ENCODE measurements around the gene AADACL3. TPM values are rescaled to one million over a fixed set of nuclear protein-coding genes. Genes with fewer than 3 reads are reported as not detected.

AADACL3 gene
- total and polyA plus RNA-seq, 2 of the 8 experiments (the other 6 are each of a cell fraction or from before 2014, with no cell fraction given): 0.33 to 2.3 TPM

GRCh38 chr1:12741946-12742345 is 26.0 kb downstream of the AADACL3 start:
- Histone ChIP-seq H3K36me3 (ENCODE audit: control insufficient read depth in 2 of 4, insufficient read depth in 4 of 4, low read length in 3 of 4) (no peaks in the 10 kb centered on the region), H4K8ac (ENCODE audit: extremely low read depth, insufficient read depth, low read length) (no peak overlapping the region), H2BK120ac (replicated peaks; ENCODE audit: low read depth, low read length) (no peak overlapping the region), H2BK20ac (ENCODE audit: low read length) (no peak overlapping the region), H3K4me3 (ENCODE audit: extremely low read depth in 1 of 4, insufficient read depth in 2 of 4, low read depth in 3 of 4, low read length in 4 of 4) (no peak overlapping the region), H4K91ac (replicated peaks; ENCODE audit: insufficient read length, low read length) (no peak overlapping the region), H3K14ac (ENCODE audit: insufficient read length) (no peak overlapping the region), H3K9ac (replicated peaks in 1 of 4; ENCODE audit: extremely low read depth in 1 of 4, low read depth in 3 of 4, low read length in 3 of 4) (no peak overlapping the region), H3K4me2 (ENCODE audit: insufficient read depth in 1 of 2, low read depth in 2 of 2, low read length in 2 of 2) (no peak overlapping the region), H3K27me3 (replicated peaks in 1 of 4; ENCODE audit: control insufficient read depth in 3 of 4, extremely low read depth in 1 of 4, insufficient read depth in 3 of 4, low read length in 3 of 4) (no peaks in the 10 kb centered on the region; a peak in 1 of 7 replicates), H4K5ac (ENCODE audit: insufficient read length, low read depth, low read length) (no peak overlapping the region), H3K79me1 (ENCODE audit: low read depth, low read length) (no peaks in the 10 kb centered on the region), H3K18ac (ENCODE audit: extremely low read depth, low read length) (no peak overlapping the region), H3K4ac (replicated peaks; ENCODE audit: insufficient read length, low read depth, low read length) (no peak overlapping the region), H3K56ac (replicated peaks; ENCODE audit: insufficient read length, low read depth, low read length) (no peak overlapping the region), H3K4me1 (replicated peaks in 1 of 4; ENCODE audit: control insufficient read depth in 3 of 4, insufficient read depth in 4 of 4, low read length in 3 of 4) (no peaks in the 10 kb centered on the region; a peak in 1 of 7 replicates), H3K9me3 (ENCODE audit: insufficient read depth in 2 of 2, low read depth in 1 of 2, low read length in 1 of 2) (no peaks in the 10 kb centered on the region), H2BK12ac (ENCODE audit: low read depth, low read length) (no peak overlapping the region), H3K27ac (ENCODE audit: low read depth, low read length) (no peak overlapping the region), H2AK5ac (ENCODE audit: low read depth, low read length) (no peak overlapping the region), H2BK15ac (ENCODE audit: low read length) (no peak overlapping the region; the same call in 1 of the 2 replicates), H2BK5ac (ENCODE audit: low read depth, low read length) (no peak overlapping the region), H3K79me2 (ENCODE audit: control insufficient read depth in 1 of 2, insufficient read depth in 2 of 2, low read length in 2 of 2) (no peaks in the 10 kb centered on the region), H3K23me2 (ENCODE audit: low read depth, low read length) (no peaks in the 10 kb centered on the region), H4K20me1 (replicated peaks in 1 of 2; ENCODE audit: control insufficient read depth in 1 of 2, insufficient read depth in 2 of 2, low read length in 2 of 2) (no peaks in the 10 kb centered on the region), H3K23ac (ENCODE audit: insufficient read length) (no peak overlapping the region), H2AFZ (ENCODE audit: low read length) (no peak overlapping the region)
- POLR2A ChIA-PET (ENCODE audit: partially characterized antibody): no interaction called here
- FAIRE-seq (no peak), DNase-seq (ENCODE audit: low read depth in 1 of 2, low spot score in 2 of 2) (no peak)
- WGBS, 2 experiments (ENCODE audit: extremely low coverage in 1 of 2, insufficient coverage in 1 of 2, insufficient read length in 1 of 2, insufficient replicate concordance in 2 of 2, low coverage in 1 of 2, low lambda C conversion rate in 2 of 2, missing lambda C conversion rate in 1 of 2): 53% methylated on average over 3 of the region's 3 CpGs; no CpG with 5 or more reads in 1 of the 2 experiments
- TF ChIP-seq TCF12 (IDR thresholded peaks at IDR 0.05; ENCODE audit: low read depth, low read length) (no peak), TEAD4 (IDR thresholded peaks at IDR 0.05; ENCODE audit: low read depth, low read length) (no peak), BACH1 (IDR thresholded peaks at IDR 0.05; ENCODE audit: low read length) (no peak), CHD2 (IDR thresholded peaks at IDR 0.05; ENCODE audit: low read length) (no peak), RFX5 (IDR thresholded peaks at IDR 0.05; ENCODE audit: borderline replicate concordance, low read depth, low read length) (no peak), SP4 (IDR thresholded peaks at IDR 0.05; ENCODE audit: low read length) (no peak), HDAC2 (IDR thresholded peaks at IDR 0.05; ENCODE audit: borderline replicate concordance in 1 of 2, low read depth in 2 of 2, low read length in 2 of 2) (no peak), TBP (IDR thresholded peaks at IDR 0.05; ENCODE audit: low read depth, low read length) (no peak), FOSL1 (IDR thresholded peaks at IDR 0.05; ENCODE audit: insufficient read depth, low read depth, low read length) (no peak), SIRT6 (IDR thresholded peaks at IDR 0.05; ENCODE audit: low read length) (no peak), SP2 (IDR thresholded peaks at IDR 0.05; ENCODE audit: low read length) (no peak), HDAC6 (IDR thresholded peaks at IDR 0.05; ENCODE audit: low read depth, low read length) (no peak), SIX5 (IDR thresholded peaks at IDR 0.05; ENCODE audit: low read depth, low read length) (no peak)
- CTCF ChIA-PET (ENCODE audit: partially characterized antibody): interaction anchor here (1.2 to 1.5 kb wide), 2 partner anchors 33 to 83 kb away, joined by 3 read pairs; no protein-coding TSS in a partner anchor
